CD4-positive, alpha-beta T cell treated with Interleukin-4 for 4 hours (primary cell): ENCODE results near the gene IL18RAP.

ENCODE experiments used
- DNase-seq: peaks from one replicate; pipeline ENCODE4 v3.0.0-alpha.2; 2020

IL18RAP gene

GRCh38 chr2:102463160-102463559 is 40.2 kb downstream of the IL18RAP start:
- no peak for DNase-seq

DNA sequence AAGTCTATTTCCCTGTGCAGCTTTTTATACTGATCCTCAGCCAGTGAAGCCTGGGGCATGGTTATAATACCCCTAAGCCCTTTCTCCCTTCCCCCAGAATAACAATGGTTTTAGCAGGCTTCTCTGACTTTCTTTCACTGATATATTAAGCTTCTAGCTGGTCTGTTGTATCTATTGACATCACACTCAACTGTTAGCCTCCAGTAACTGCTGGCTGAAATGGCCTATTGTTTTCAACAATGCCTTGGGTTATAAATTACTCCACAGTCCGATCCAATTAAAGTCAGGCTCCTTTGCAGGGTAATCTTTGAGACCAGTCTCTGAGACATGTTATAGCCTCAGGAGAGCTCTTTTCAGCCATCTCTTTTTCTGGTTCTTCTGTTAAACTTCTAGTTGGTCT is 47.2 kb downstream of the IL18RAP start:
- DNase-seq: no peak

GRCh38 chr2:102473020-102473419 is 50.1 kb downstream of the IL18RAP start, which contains the start of gene SLC9A4:
Gene SLC9A4, plus strand, starts transcription at chr2:102473226. Its CDS starts 534 bp downstream, at chr2:102473760.
- DNase-seq: peak; percentile 58

- DNase-seq: no peak
Measured at GRCh38 chr2:102473631-102474030, 50.7 kb downstream of the IL18RAP start.

- no peak for DNase-seq
Measured at GRCh38 chr2:102474785-102475184, 51.8 kb downstream of the IL18RAP start.

- no peak for DNase-seq
Measured at GRCh38 chr2:102478686-102479470, 55.9 kb downstream of the IL18RAP start.

GRCh38 chr2:102480285-102481195 is 57.6 kb downstream of the IL18RAP start:
- DNase-seq: no peak

GRCh38 chr2:102481931-102482330 is 59.0 kb downstream of the IL18RAP start:
- DNase-seq: no peak

DNA sequence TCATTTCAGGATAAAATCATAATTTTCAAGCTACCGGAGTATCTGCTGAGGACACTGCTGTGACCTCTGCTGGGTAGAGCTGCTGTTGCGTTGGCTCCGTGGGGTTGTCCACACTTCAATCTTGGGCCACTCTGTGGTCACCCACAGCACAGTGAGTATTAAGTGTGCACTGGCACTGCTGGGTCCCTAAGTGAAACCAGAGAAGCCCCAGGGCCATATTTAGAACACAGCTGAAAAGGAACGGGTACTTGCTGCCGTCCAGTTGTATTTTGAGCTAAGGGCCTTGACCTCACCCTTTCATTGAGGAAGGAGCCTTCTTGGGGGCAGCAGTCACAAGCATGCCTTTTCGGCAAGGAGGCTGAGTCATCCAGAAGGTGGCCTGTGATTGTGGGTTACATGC is 60.1 kb downstream of the IL18RAP start:
- DNase-seq: no peak

GRCh38 chr2:102484310-102485061 is 61.5 kb downstream of the IL18RAP start:
- DNase-seq: no peak

- DNase-seq: no peak
Measured at GRCh38 chr2:102485147-102485785, 62.3 kb downstream of the IL18RAP start.

DNA sequence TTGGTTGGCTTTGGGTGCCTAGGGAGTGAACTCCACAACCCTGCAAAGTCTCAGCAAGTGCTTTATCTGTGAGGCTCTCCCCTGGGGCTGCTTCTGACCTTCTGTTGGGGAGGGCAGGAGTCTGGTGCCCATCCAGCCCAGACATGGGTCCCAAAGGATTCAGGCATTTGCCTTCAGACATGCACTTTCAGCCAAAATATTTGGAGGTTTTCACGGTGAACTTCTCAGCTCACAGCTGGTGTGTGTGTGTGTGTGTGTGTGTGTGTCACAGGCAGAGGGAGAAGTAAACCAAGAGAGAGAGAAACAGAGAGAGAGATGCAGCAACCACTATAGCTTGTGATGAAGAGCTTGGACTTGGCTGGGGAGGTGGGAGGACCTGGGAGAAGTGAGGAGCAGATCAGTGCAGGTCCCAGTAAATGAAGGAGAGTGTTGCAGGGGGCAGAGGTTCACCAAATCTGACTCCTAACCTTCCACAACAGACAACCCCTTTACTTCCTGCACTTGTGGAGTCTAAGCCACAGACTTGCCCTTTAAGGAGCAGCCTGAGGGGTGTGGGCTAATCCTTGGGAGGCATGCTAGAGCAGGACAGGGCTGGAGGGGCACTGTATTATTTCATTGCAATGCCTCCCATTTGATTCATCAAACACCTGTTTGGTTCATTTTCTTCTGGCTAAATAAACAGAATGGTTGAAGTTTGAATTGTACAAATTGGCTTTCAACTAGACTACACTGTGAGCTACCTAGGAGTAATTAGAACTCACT is 64.2 kb downstream of the IL18RAP start:
- no peak for DNase-seq

DNA sequence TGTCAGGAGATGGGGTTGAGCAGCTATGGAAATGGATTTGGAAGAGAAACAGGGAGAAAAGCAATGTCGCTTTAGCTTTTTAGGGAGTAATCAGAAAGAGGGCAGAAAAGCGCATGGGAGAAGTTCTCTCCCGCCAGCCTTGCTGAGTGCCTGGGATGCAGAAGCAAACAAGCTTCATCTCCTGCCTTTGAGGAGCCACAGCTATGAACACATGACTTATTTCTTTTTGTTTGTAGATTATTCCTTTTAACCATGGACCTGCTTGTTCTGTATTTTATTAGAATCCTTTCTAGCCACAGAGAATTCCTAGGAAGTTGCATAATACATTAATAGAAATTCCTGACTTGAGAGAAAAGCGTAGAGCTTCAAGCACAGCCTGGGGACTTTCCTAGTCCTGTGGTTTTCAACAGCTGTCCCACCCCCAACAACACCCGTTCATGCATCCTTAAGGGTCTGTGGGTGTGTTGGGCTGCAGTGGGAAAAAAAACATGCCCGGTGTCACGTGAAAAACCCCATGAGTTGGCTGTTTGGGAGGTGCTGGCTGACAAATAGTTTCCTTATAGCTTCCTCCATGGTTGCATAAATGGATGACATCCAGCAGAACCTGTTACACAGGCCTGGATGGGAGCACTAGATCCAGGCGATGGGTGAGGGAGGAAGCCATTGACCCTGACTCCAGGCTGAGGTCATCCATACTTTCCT is 65.0 kb downstream of the IL18RAP start:
- DNase-seq: no peak

DNA sequence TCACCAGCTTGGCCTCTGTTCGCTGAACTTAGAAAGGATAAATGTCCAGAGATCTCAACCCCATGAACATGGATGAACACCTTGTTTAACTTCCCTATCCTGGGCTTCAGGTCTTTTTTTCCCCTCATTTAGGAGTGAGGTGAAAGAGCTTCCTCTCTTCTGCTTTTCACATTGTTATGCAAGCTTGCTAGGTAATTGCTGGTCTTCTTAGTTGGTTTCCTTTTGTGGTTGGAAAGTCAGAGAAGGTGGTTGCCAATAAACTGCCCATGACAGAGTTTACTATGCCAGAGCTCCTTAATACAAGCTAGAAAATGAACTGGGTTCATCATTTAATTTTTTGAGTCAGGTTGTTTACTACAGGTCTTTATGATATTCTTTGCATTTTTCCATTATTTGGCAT is 66.7 kb downstream of the IL18RAP start:
- no peak for DNase-seq

- DNase-seq: no peak
Measured at GRCh38 chr2:102492006-102492405, 69.0 kb downstream of the IL18RAP start.

DNA sequence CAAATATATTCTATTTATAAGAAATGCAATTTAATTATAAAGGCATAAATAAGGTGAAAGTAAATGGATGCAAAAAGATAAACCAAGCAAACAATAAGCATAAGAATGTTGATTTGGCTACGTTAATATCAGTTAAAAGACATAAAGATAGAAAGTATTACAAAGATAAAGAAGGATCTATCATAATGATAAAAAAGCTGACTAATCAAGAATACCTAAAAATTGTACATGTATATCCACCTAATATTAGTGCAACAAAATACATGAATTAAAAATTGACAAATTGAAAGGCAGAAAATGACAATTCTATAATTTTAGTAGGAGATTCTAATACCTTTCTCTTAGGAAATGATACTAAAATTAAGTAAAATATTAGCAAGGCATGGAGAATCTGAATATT is 71.6 kb downstream of the IL18RAP start:
- DNase-seq: no peak

DNA sequence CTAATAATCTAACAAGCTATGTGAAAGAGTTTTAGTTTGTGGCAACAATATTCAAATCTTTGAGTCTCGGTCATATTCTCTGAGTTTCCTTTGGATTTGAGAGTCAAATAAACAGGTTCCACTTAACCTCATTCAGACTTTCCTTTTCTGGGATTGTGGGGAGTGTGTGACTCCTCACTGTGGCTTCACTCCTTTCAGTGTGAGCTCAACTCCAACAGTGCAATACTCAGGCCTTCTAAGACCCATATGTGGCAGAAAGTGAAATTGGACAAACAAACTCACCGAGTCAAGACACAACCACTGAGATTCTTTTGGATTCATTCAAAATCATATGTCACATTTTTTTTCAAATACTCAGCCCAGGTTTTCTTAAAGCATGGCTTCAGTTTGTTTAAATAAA is 75.5 kb downstream of the IL18RAP start:
- DNase-seq: no peak

- no peak for DNase-seq
Measured at GRCh38 chr2:102499558-102499957, 76.6 kb downstream of the IL18RAP start.
